Neural cell (in vitro differentiated cells): ENCODE results near the gene C3orf33. TPM values are rescaled to one million over a fixed set of nuclear protein-coding genes. Genes with fewer than 3 reads are reported as not detected.
A peak's percentile ranks its signal among the peaks of the same experiment; 100 is the strongest.

Source experiments
- H2AFZ ChIP-seq: fragments of 200-600, 300-800 bp; sonication (generic), shearing (Covaris generic); 2 replicates; pipeline ENCODE4 v1.6.0; 2014; ENCODE audit warnings: low read depth, mild to moderate bottlenecking, antibody characterized with exemption, low read length, moderate library complexity
- H3F3A ChIP-seq: fragments of 200-600 bp; shearing (Covaris generic); 2 replicates; pipeline ENCODE4 v1.6.1; 2016; ENCODE audit warnings: mild to moderate bottlenecking, moderate library complexity, mixed read lengths, antibody characterized with exemption, low read length; ENCODE audit not compliant: insufficient read depth, poor library complexity, severe bottlenecking
- H3K27ac ChIP-seq: fragments of 200-600, 300-800 bp; sonication (generic), shearing (Covaris generic); 2 replicates; pipeline ENCODE4 v1.5.1; 2014; ENCODE audit warnings: mild to moderate bottlenecking, low read length, moderate library complexity
- H3K27me3 ChIP-seq: fragments of 300-800, 200-600 bp; sonication (generic), shearing (Covaris generic); 2 replicates; pipeline ENCODE4 v1.6.0; 2014; ENCODE audit warnings: mild to moderate bottlenecking, low read depth, low read length, moderate library complexity; ENCODE audit not compliant: insufficient read depth
- H3K36me3 ChIP-seq: fragments of 300-800, 200-600 bp; sonication (generic), shearing (Covaris generic); 2 replicates; pipeline ENCODE4 v1.5.1; 2014; ENCODE audit warnings: mild to moderate bottlenecking, antibody characterized with exemption, low read length, moderate library complexity; ENCODE audit not compliant: insufficient read depth
- H3K4me2 ChIP-seq: fragments of 300-800, 200-600 bp; sonication (generic), shearing (Covaris generic); 2 replicates; pipeline ENCODE4 v1.6.0; 2014; ENCODE audit warnings: mild to moderate bottlenecking, low read length
- H3K4me3 ChIP-seq: fragments of 300-800, 200-600 bp; sonication (generic), shearing (Covaris generic); 2 replicates; pipeline ENCODE4 v1.5.1; 2014; ENCODE audit warnings: mild to moderate bottlenecking, low read length, moderate library complexity
- H3K79me2 ChIP-seq: fragments of 200-600 bp; shearing (Covaris generic); replicated peaks from 2 replicates; pipeline ENCODE4 v1.6.0; 2014; ENCODE audit warnings: mild to moderate bottlenecking, low read length, moderate library complexity; ENCODE audit not compliant: insufficient read depth
- H3K9ac ChIP-seq: fragments of 300-800, 200-600 bp; sonication (generic), shearing (Covaris generic); 2 replicates; pipeline ENCODE4 v1.6.1; 2016; ENCODE audit warnings: mild to moderate bottlenecking, low read length, mixed read lengths
- H3K9me2 ChIP-seq: fragments of 200-600 bp; shearing (Covaris generic); 2 replicates; pipeline ENCODE4 v1.6.1; 2016; ENCODE audit warnings: mild to moderate bottlenecking, low read length, mixed read lengths; ENCODE audit not compliant: insufficient read depth
- H3K9me3 ChIP-seq: fragments of 200-600, 300-800 bp; sonication (generic), shearing (Covaris generic); 2 replicates; pipeline ENCODE4 v1.6.1; 2016; ENCODE audit warnings: mild to moderate bottlenecking, mixed run types, low read length, moderate library complexity, mixed read lengths
- H4K20me1 ChIP-seq: fragments of 200-600 bp; shearing (Covaris generic); 2 replicates; pipeline ENCODE4 v1.6.1; 2016; ENCODE audit warnings: mild to moderate bottlenecking, mixed run types; ENCODE audit not compliant: insufficient read depth
- CTCF ChIP-seq: fragments of 450-650 bp; IDR thresholded peaks from 2 replicates; pipeline ENCODE4 v1.5.1; 2014; ENCODE audit warnings: antibody characterized with exemption, mild to moderate bottlenecking, moderate library complexity; ENCODE audit not compliant: poor library complexity, severe bottlenecking
- MXI1 ChIP-seq: fragments of 450-650 bp; conservative IDR thresholded peaks from 2 replicates; pipeline ENCODE4 v1.6.1; 2014; ENCODE audit warnings: antibody characterized with exemption, mild to moderate bottlenecking; ENCODE audit not compliant: poor library complexity, severe bottlenecking
- POLR2AphosphoS5 ChIP-seq: IDR thresholded peaks from 2 replicates; pipeline ENCODE4 v1.6.1; 2012
- REST ChIP-seq: IDR thresholded peaks from 2 replicates; pipeline ENCODE4 v1.6.1; 2012; ENCODE audit warnings: borderline replicate concordance
- SMC3 ChIP-seq: fragments of 450-650 bp; conservative IDR thresholded peaks from 2 replicates; pipeline ENCODE4 v1.6.1; 2014; ENCODE audit warnings: antibody characterized with exemption, mild to moderate bottlenecking, moderate library complexity; ENCODE audit not compliant: poor library complexity
- TAF1 ChIP-seq: IDR thresholded peaks from 2 replicates; pipeline ENCODE4 v1.6.1; 2012; ENCODE audit warnings: low read depth
- polyA plus RNA-seq: library from polyadenylated mRNA; depleted of rRNA; stranded (reverse); fragments of >200 nt; gene quantifications from 2 replicates; pipeline ENCODE4 v1.2.3, GENCODE V29; 2014

Gene C3orf33
- polyA plus RNA-seq, 1 donor from 2014 or later, result 9.8 TPM

GRCh38 chr3:155757577-155757976 lies 48.5 kb downstream of the C3orf33 start:
- Histone ChIP-seq H3F3A (no peaks in the 10 kb centered on the region), H3K27ac (no peak overlapping the region), H3K9ac (no peak overlapping the region), H2AFZ (no peak overlapping the region), H4K20me1 (no peaks in the 10 kb centered on the region), H3K27me3 (no peaks in the 10 kb centered on the region), H3K36me3 (no peaks in the 10 kb centered on the region), H3K4me2 (no peak overlapping the region), H3K4me3 (no peak overlapping the region), H3K9me2 (no peaks in the 10 kb centered on the region), H3K9me3 (no peaks in the 10 kb centered on the region), H3K79me2 (no peaks in the 10 kb centered on the region)
- no peak for TF ChIP-seq MXI1
- no peak for TF ChIP-seq REST
- no peak for TF ChIP-seq TAF1
- TF ChIP-seq POLR2AphosphoS5, result no peak

GRCh38 chr3:155753038-155753639 lies 52.9 kb downstream of the C3orf33 start:
- no peak overlapping the region for H3K4me2 ChIP-seq
- no peaks in the 10 kb centered on the region for H3K9me3 ChIP-seq
- H3K36me3 ChIP-seq, result no peaks in the 10 kb centered on the region
- no peak overlapping the region for H3K27ac ChIP-seq
- TF ChIP-seq TAF1 (no peak), REST (no peak), SMC3 (peak; percentile 27), POLR2AphosphoS5 (no peak), CTCF (peak; percentile 38), MXI1 (no peak)
- H3K27me3 ChIP-seq, result no peaks in the 10 kb centered on the region
- no peaks in the 10 kb centered on the region for H3K9me2 ChIP-seq
- H2AFZ ChIP-seq, result no peak overlapping the region
- H3K79me2 ChIP-seq, result no peaks in the 10 kb centered on the region
- H3K4me3 ChIP-seq, result no peak overlapping the region
- H3K9ac ChIP-seq, result no peak overlapping the region
- H3F3A ChIP-seq, result no peaks in the 10 kb centered on the region
- H4K20me1 ChIP-seq, result no peaks in the 10 kb centered on the region
